H9 (cell line): ENCODE results near the gene C5AR1. TPM values are rescaled to one million over a fixed set of nuclear protein-coding genes. Genes with fewer than 3 reads are reported as not detected.

Experiments used
- DNase-seq: peaks from one replicate; pipeline ENCODE4 v3.0.0-alpha.2; 2017
- H2AFZ ChIP-seq: one replicate; pipeline ENCODE4 v1.6.1; 2013; ENCODE audit warnings: mild to moderate bottlenecking, low read length, control low read depth, moderate library complexity
- H2AK5ac ChIP-seq: 2 replicates; pipeline ENCODE4 v1.6.1; 2013; ENCODE audit warnings: low read length, control low read depth, mixed read lengths; ENCODE audit not compliant: insufficient read length
- H2BK120ac ChIP-seq: one replicate; pipeline ENCODE4 v1.6.1; 2013; ENCODE audit warnings: low read depth, mild to moderate bottlenecking, low read length, control low read depth, inconsistent platforms; ENCODE audit not compliant: poor library complexity, severe bottlenecking
- H2BK12ac ChIP-seq: 2 replicates; pipeline ENCODE4 v1.6.1; 2013; ENCODE audit warnings: low read length, control low read depth, mixed read lengths, low read depth; ENCODE audit not compliant: insufficient read length
- H2BK15ac ChIP-seq: 2 replicates; pipeline ENCODE4 v1.6.1; 2013; ENCODE audit warnings: low read depth, low read length, control low read depth
- H2BK20ac ChIP-seq: one replicate; pipeline ENCODE4 v1.6.1; 2013; ENCODE audit warnings: low read depth, mild to moderate bottlenecking, low read length, control low read depth, inconsistent platforms; ENCODE audit not compliant: poor library complexity, severe bottlenecking
- H2BK5ac ChIP-seq: 2 replicates; pipeline ENCODE4 v1.6.1; 2013; ENCODE audit warnings: low read length, control low read depth, mixed read lengths; ENCODE audit not compliant: insufficient read length
- H3K14ac ChIP-seq: 2 replicates; pipeline ENCODE4 v1.6.1; 2013; ENCODE audit warnings: low read length, control low read depth; ENCODE audit not compliant: insufficient read depth
- H3K18ac ChIP-seq: 2 replicates; pipeline ENCODE4 v1.6.1; 2013; ENCODE audit warnings: low read depth, mild to moderate bottlenecking, mixed read lengths, low read length, control low read depth; ENCODE audit not compliant: insufficient read length
- H3K23ac ChIP-seq: 2 replicates; pipeline ENCODE4 v1.6.1; 2013; ENCODE audit warnings: low read length, control low read depth, mixed read lengths, low read depth; ENCODE audit not compliant: insufficient read length
- H3K23me2 ChIP-seq: 2 replicates; pipeline ENCODE4 v1.6.1; 2013; ENCODE audit warnings: low read depth, mild to moderate bottlenecking, mixed read lengths, low read length, control low read depth; ENCODE audit not compliant: insufficient read length, poor library complexity, severe bottlenecking
- H3K27ac ChIP-seq: 2 replicates; pipeline ENCODE4 v1.5.1; 2013; ENCODE audit warnings: low read length, control low read depth, mixed read lengths, low read depth; ENCODE audit not compliant: insufficient read length
- H3K27me3 ChIP-seq: 2 replicates; pipeline ENCODE4 v1.6.1; 2013; ENCODE audit warnings: low read length, control low read depth, inconsistent platforms; ENCODE audit not compliant: insufficient read depth
- H3K4ac ChIP-seq: 2 replicates; pipeline ENCODE4 v1.6.1; 2013; ENCODE audit warnings: low read depth, mild to moderate bottlenecking, control low read depth, inconsistent platforms, low read length, moderate library complexity
- H3K4me1 ChIP-seq: 2 replicates; pipeline ENCODE4 v1.6.1; 2013; ENCODE audit warnings: low read length, control low read depth, inconsistent platforms; ENCODE audit not compliant: insufficient read depth
- H3K4me2 ChIP-seq: 2 replicates; pipeline ENCODE4 v1.6.1; 2013; ENCODE audit warnings: low read length, control low read depth, mixed read lengths; ENCODE audit not compliant: insufficient read length, insufficient read depth
- H3K56ac ChIP-seq: 2 replicates; pipeline ENCODE4 v1.6.1; 2013; ENCODE audit warnings: low read depth, mild to moderate bottlenecking, mixed read lengths, low read length, control low read depth; ENCODE audit not compliant: insufficient read length
- H3K79me1 ChIP-seq: 2 replicates; pipeline ENCODE4 v1.6.1; 2013; ENCODE audit warnings: low read depth, mild to moderate bottlenecking, moderate library complexity, low read length, control low read depth, inconsistent platforms; ENCODE audit not compliant: insufficient read depth, poor library complexity, severe bottlenecking
- H3K79me2 ChIP-seq: 2 replicates; pipeline ENCODE4 v1.6.1; 2013; ENCODE audit warnings: low read length, control low read depth, inconsistent platforms; ENCODE audit not compliant: insufficient read depth
- H3K9ac ChIP-seq: 2 replicates; pipeline ENCODE4 v1.6.1; 2013; ENCODE audit warnings: low read length, control low read depth, mixed read lengths; ENCODE audit not compliant: insufficient read length; ENCODE audit errors: extremely low read depth
- H3K9me3 ChIP-seq: one replicate; pipeline ENCODE4 v1.6.1; 2013; ENCODE audit warnings: low read depth, low read length, inconsistent platforms; ENCODE audit not compliant: control insufficient read depth
- H3T11ph ChIP-seq: one replicate; pipeline ENCODE4 v1.6.1; 2013; ENCODE audit warnings: mild to moderate bottlenecking, low read length, control low read depth, inconsistent platforms
- H4K20me1 ChIP-seq: one replicate; pipeline ENCODE4 v1.6.1; 2013; ENCODE audit not compliant: control insufficient read depth, insufficient read length, insufficient read depth
- H4K5ac ChIP-seq: 2 replicates; pipeline ENCODE4 v1.6.1; 2013; ENCODE audit warnings: low read depth, mild to moderate bottlenecking, mixed read lengths, low read length, control low read depth; ENCODE audit not compliant: insufficient read length
- H4K8ac ChIP-seq: replicated peaks from 2 replicates; pipeline ENCODE4 v1.6.1; 2013; ENCODE audit warnings: low read length, control low read depth, mixed read lengths, low read depth; ENCODE audit not compliant: insufficient read length
- H4K91ac ChIP-seq: 2 replicates; pipeline ENCODE4 v1.6.1; 2013; ENCODE audit warnings: low read depth, mild to moderate bottlenecking, moderate library complexity, mixed read lengths, low read length, control low read depth; ENCODE audit not compliant: insufficient read length
- H3K27ac Mint-ChIP-seq, 3 experiments: 2 replicates in 2 of 3; 3 replicates in 1 of 3; pipeline ENCODE4 v1.8.0; 2020 to 2021; ENCODE audit warnings: mixed read lengths in 3 of 3, mild to moderate bottlenecking in 1 of 3, moderate library complexity in 1 of 3
- H3K27me3 Mint-ChIP-seq: 2 replicates; pipeline ENCODE4 v1.8.0; 2021; ENCODE audit warnings: low read depth, mild to moderate bottlenecking, moderate library complexity, mixed read lengths
- H3K36me3 Mint-ChIP-seq, 3 experiments: 2 replicates in 2 of 3; 3 replicates in 1 of 3; pipeline ENCODE4 v1.8.0; 2020 to 2021; ENCODE audit warnings: low read depth in 3 of 3, mixed read lengths in 3 of 3; ENCODE audit not compliant: insufficient read depth in 1 of 3
- H3K4me1 Mint-ChIP-seq, 2 experiments: 2 replicates each; pipeline ENCODE4 v1.8.0; 2020; ENCODE audit warnings: mixed read lengths in 2 of 2
- H3K4me3 Mint-ChIP-seq, 2 experiments: 2 replicates in 1 of 2; 3 replicates in 1 of 2; pipeline ENCODE4 v1.8.0; 2020 to 2021; ENCODE audit warnings: mild to moderate bottlenecking in 2 of 2, mixed read lengths in 2 of 2, moderate library complexity in 1 of 2
- H3K9me3 Mint-ChIP-seq, 2 experiments: 2 replicates in 1 of 2; 3 replicates in 1 of 2; pipeline ENCODE4 v1.8.0; 2020; ENCODE audit warnings: mild to moderate bottlenecking in 2 of 2, mixed read lengths in 2 of 2, moderate library complexity in 1 of 2
- WGBS: extraction: QIAGEN DNeasy Blood & Tissue Kit; methylation state at CpG from one replicate; pipeline ENCODE4 v1.1.7; 2013; ENCODE audit warnings: missing lambda C conversion rate, low lambda C conversion rate, mixed read lengths; ENCODE audit not compliant: insufficient read length; ENCODE audit errors: extremely low coverage; 5-methylcytosine and 5-hydroxymethylcytosine counted together
- total RNA-seq: library from RNA; stranded (reverse); gene quantifications from 2 replicates; pipeline ENCODE4 v1.2.1, GENCODE V29; 2021
- TF ChIP-seq, protein P1 (sequence below): fragments of 200-600 bp; sonication (generic); conservative IDR thresholded peaks from 3 replicates; pipeline ENCODE4 v1.8.0; 2021; ENCODE audit warnings: antibody characterized with exemption, mild to moderate bottlenecking

Gene C5AR1
- total RNA-seq, 1 experiment from 2014 or later: 1.8 TPM

DNA sequence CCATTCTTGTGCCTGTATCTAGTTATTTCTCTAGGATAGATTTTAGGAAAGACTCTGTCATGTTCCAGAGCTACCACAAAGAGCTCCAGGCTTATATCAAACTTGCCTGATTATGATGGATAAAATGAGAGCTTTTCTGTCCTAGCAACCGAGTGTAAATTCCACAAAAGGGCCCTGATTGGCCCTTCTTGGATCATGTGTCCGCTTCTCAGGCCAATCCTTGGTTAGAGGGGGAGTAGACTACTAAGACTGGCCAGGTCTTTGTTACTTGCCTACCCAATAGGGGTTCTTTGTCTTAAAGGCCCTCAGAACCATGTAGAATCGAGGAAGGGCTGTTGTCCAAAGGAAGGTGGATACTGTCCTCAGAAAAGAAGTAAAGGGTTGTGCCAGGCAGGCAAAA, 41.9 kb downstream of the C5AR1 start:
- H3K18ac ChIP-seq: no peak overlapping the region
- H2BK15ac ChIP-seq: no peak overlapping the region
- no peak overlapping the region for H3K9ac ChIP-seq
- peaks cover 26 to 31% of the 10 kb centered on the region in 2 experiments for H3K4me1 Mint-ChIP-seq
- peak; percentile 64 for DNase-seq
- H2BK120ac ChIP-seq: no peak overlapping the region
- no peak overlapping the region for H3K56ac ChIP-seq
- no peak overlapping the region for H4K5ac ChIP-seq
- H2AK5ac ChIP-seq: no peak overlapping the region
- H2BK20ac ChIP-seq: no peak overlapping the region
- peaks cover 14% of the 10 kb centered on the region for H3K79me1 ChIP-seq
- H3K23ac ChIP-seq: no peak overlapping the region
- H3K14ac ChIP-seq: no peak overlapping the region
- WGBS: no CpG with 5 or more reads among the region's 3 CpGs
- no peak overlapping the region for H2BK5ac ChIP-seq
- peaks cover 44 to 67% (median 64%) of the 10 kb centered on the region in 3 experiments for H3K36me3 Mint-ChIP-seq
- peaks cover 6% of the 10 kb centered on the region for H3K23me2 ChIP-seq
- H3K27me3 Mint-ChIP-seq: peaks cover 13% of the 10 kb centered on the region
- H3K27me3 ChIP-seq: no peaks in the 10 kb centered on the region
- no peak overlapping the region for H2AFZ ChIP-seq
- no peaks in the 10 kb centered on the region for H3K9me3 ChIP-seq
- H3K4ac ChIP-seq: no peak overlapping the region; the same call in 1 of the 2 replicates
- peak overlapping the region in 2 of 3 experiments; percentile 44 to 55; a peak in 3 of 7 replicates for H3K27ac Mint-ChIP-seq
- TF ChIP-seq, protein P1, sequence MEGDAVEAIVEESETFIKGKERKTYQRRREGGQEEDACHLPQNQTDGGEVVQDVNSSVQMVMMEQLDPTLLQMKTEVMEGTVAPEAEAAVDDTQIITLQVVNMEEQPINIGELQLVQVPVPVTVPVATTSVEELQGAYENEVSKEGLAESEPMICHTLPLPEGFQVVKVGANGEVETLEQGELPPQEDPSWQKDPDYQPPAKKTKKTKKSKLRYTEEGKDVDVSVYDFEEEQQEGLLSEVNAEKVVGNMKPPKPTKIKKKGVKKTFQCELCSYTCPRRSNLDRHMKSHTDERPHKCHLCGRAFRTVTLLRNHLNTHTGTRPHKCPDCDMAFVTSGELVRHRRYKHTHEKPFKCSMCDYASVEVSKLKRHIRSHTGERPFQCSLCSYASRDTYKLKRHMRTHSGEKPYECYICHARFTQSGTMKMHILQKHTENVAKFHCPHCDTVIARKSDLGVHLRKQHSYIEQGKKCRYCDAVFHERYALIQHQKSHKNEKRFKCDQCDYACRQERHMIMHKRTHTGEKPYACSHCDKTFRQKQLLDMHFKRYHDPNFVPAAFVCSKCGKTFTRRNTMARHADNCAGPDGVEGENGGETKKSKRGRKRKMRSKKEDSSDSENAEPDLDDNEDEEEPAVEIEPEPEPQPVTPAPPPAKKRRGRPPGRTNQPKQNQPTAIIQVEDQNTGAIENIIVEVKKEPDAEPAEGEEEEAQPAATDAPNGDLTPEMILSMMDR: no peak
- no peak overlapping the region for H4K8ac ChIP-seq
- peak overlapping the region; percentile 47 to 65 for H3K4me3 Mint-ChIP-seq
- H3K4me2 ChIP-seq: peak overlapping the region; percentile 6
- H4K91ac ChIP-seq: no peak overlapping the region
- peaks cover 4% of the 10 kb centered on the region; the same call in 1 of the 2 replicates for H3K4me1 ChIP-seq
- H3T11ph ChIP-seq: no peak overlapping the region
- H3K79me2 ChIP-seq: peaks cover 9% of the 10 kb centered on the region; the same call in 1 of the 2 replicates
- no peaks in the 10 kb centered on the region for H4K20me1 ChIP-seq
- H3K27ac ChIP-seq: no peak overlapping the region
- H2BK12ac ChIP-seq: no peak overlapping the region
- H3K9me3 Mint-ChIP-seq: peaks cover 3% of the 10 kb centered on the region in 2 experiments; a peak in 3 of 5 replicates
